IPS-NIHi7 (cell line): Measurements from ENCODE around the gene CCDC85B.

Source experiments
- DNase-seq: peaks from one replicate; pipeline ENCODE4 v3.0.0; 2012; ENCODE audit warnings: mixed read lengths; ENCODE audit errors: extremely low spot score

Gene CCDC85B

DNA sequence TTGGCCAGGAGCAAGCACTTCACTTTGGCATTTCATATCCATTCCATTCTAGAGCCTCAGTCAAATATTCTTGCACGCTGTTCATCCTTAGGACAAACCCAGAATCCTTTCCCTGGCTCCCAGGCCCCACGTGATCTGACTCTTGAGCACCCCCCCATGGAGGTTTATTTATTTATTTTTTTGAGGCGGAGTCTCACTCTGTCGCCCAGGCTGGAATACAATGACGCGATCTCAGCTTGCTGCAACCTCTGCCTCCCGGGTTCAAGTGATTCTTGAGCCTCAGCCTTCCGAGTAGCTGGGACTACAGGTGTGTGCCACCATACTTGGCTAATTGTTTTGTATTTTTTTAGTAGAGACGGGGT, 42.1 kb downstream of the CCDC85B start:
- DNase-seq = no peak

- DNase-seq = no peak
These were observed 43.5 kb downstream of the CCDC85B start for GRCh38 chr11:65934014-65934413.

DNA sequence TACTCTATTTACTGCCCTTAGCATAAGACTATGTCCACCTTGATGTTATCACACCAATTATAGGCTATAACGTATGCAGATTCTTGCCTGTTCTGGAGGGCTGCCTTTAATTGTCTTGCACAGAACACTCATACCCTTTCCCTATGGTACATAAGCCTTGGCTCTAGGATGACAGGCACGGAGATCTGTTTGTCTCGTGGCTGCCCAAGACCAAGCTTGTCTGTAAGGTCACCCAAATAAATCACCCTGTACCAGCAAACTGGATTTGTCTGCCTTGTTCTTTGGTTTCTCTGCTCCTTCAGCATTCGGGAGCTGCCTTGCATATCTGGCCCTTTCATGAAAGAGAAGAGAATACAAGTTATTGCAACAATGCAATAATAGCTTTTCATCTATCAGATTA, 47.3 kb downstream of the CCDC85B start:
- no peak for DNase-seq
